ENCODE data around the gene INTS6.

GRCh38 chr13:51494156-51494555, 41.3 kb upstream of the INTS6 start:
- TF ChIP-seq CTCF (IDR thresholded peaks at IDR 0.05): no peak
- no peak for TF ChIP-seq POLR2A (IDR thresholded peaks at IDR 0.05)
